ENCODE results near the gene UTS2B.

UTS2B gene

GRCh38 chr3:191321019-191321767 is 9.1 kb downstream of the UTS2B start:
- no peak for DNase-seq (ENCODE audit: low read depth)

GRCh38 chr3:191320316-191320715 is 10.0 kb downstream of the UTS2B start:
- no peak for DNase-seq (ENCODE audit: low read depth)

- no peak for DNase-seq (ENCODE audit: low read depth)
Observed at GRCh38 chr3:191316876-191317603, 13.3 kb downstream of the UTS2B start.

GRCh38 chr3:191314109-191314728 is 16.1 kb downstream of the UTS2B start:
- no peak for DNase-seq (ENCODE audit: low read depth)

- DNase-seq (ENCODE audit: low read depth) = no peak
Observed at GRCh38 chr3:191313296-191313695, 17.0 kb downstream of the UTS2B start.

GRCh38 chr3:191307341-191307740 is 23.0 kb downstream of the UTS2B start:
- no peak for DNase-seq (ENCODE audit: low read depth)

- DNase-seq (ENCODE audit: low read depth) = no peak
Observed at GRCh38 chr3:191306428-191306827, 23.9 kb downstream of the UTS2B start.

GRCh38 chr3:191303596-191303995 is 26.7 kb downstream of the UTS2B start:
- DNase-seq (ENCODE audit: low read depth) = no peak

GRCh38 chr3:191302451-191302850 is 27.9 kb downstream of the UTS2B start:
- DNase-seq (ENCODE audit: low read depth) = no peak

- DNase-seq (ENCODE audit: low read depth) = no peak
Observed at GRCh38 chr3:191301782-191302411, 28.4 kb downstream of the UTS2B start.

GRCh38 chr3:191301017-191301416 is 29.3 kb downstream of the UTS2B start:
- no peak for DNase-seq (ENCODE audit: low read depth)

GRCh38 chr3:191300422-191300821 is 29.9 kb downstream of the UTS2B start:
- no peak for DNase-seq (ENCODE audit: low read depth)

- DNase-seq (ENCODE audit: low read depth) = no peak
Observed at GRCh38 chr3:191298846-191299245, 31.5 kb downstream of the UTS2B start.

- no peak for DNase-seq (ENCODE audit: low read depth)
Observed at GRCh38 chr3:191296041-191296541, 34.2 kb downstream of the UTS2B start.

- no peak for DNase-seq (ENCODE audit: low read depth)
Observed at GRCh38 chr3:191294291-191294690, 36.0 kb downstream of the UTS2B start.

- DNase-seq (ENCODE audit: low read depth) = no peak
Observed at GRCh38 chr3:191292243-191293015, 37.9 kb downstream of the UTS2B start.

- DNase-seq (ENCODE audit: low read depth) = no peak
Observed at GRCh38 chr3:191290311-191291025, 39.9 kb downstream of the UTS2B start.

- DNase-seq (ENCODE audit: low read depth) = no peak
Observed at GRCh38 chr3:191283400-191283799, 46.9 kb downstream of the UTS2B start.

- DNase-seq (ENCODE audit: low read depth) = no peak
Observed at GRCh38 chr3:191282251-191283185, 47.8 kb downstream of the UTS2B start.

GRCh38 chr3:191280882-191281281 is 49.4 kb downstream of the UTS2B start:
- no peak for DNase-seq (ENCODE audit: low read depth)

Measured in stimulated activated CD8-positive, alpha-beta memory T cell treated with anti-CD3 and anti-CD28 coated beads, Interleukin-15, amount 100 ng/mL, for 24 hours (primary cell).